ENCODE data around the gene DHX40. TPM values are rescaled to one million over a fixed set of nuclear protein-coding genes. Genes with fewer than 3 reads are reported as not detected.

Gene DHX40
- polyA plus RNA-seq, 1 of the 3 experiments (the other 2 are of a cell fraction), result 33.8 TPM

DNA sequence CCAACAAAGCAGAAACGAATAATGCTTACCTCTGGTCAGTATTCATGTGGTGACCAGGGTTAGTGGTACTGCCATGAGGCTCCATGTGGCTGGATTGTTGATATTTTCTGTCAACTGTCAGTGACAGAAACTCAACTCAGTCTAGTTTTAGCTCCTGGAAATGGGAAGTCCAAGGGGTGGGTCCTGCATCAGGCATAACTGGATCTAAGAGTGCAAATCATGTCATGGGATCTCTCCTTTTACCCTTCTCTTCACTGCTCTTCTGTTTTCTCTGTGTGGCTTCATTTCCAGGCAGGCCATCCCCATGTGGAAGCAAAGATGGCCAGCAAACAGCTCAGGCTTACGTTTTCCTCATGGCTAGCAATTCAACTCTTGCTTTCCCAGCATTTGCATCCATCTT is 39.0 kb upstream of the DHX40 start:
- no peaks in the 10 kb centered on the region for H3K9me3 ChIP-seq
- H4K20me1 ChIP-seq (ENCODE audit: insufficient read depth), result no peaks in the 10 kb centered on the region
- H3K27me3 ChIP-seq (ENCODE audit: insufficient read depth), result no peaks in the 10 kb centered on the region
- no peak for TF ChIP-seq RAD21 (IDR thresholded peaks at IDR 0.05; ENCODE audit: low read length)
- TF ChIP-seq, protein P1, sequence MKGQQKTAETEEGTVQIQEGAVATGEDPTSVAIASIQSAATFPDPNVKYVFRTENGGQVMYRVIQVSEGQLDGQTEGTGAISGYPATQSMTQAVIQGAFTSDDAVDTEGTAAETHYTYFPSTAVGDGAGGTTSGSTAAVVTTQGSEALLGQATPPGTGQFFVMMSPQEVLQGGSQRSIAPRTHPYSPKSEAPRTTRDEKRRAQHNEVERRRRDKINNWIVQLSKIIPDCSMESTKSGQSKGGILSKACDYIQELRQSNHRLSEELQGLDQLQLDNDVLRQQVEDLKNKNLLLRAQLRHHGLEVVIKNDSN (IDR thresholded peaks at IDR 0.05; ENCODE audit: borderline replicate concordance, low read depth), result no peak
- no peak for TF ChIP-seq EP300 (IDR thresholded peaks at IDR 0.05; ENCODE audit: borderline replicate concordance in 1 of 2, low read depth in 1 of 2, low read length in 1 of 2)
- no peak for TF ChIP-seq MEF2A (IDR thresholded peaks at IDR 0.05; ENCODE audit: borderline replicate concordance, low read depth)
- TF ChIP-seq GABPA (IDR thresholded peaks at IDR 0.05; ENCODE audit: low read depth), result no peak
- TF ChIP-seq, protein P2, sequence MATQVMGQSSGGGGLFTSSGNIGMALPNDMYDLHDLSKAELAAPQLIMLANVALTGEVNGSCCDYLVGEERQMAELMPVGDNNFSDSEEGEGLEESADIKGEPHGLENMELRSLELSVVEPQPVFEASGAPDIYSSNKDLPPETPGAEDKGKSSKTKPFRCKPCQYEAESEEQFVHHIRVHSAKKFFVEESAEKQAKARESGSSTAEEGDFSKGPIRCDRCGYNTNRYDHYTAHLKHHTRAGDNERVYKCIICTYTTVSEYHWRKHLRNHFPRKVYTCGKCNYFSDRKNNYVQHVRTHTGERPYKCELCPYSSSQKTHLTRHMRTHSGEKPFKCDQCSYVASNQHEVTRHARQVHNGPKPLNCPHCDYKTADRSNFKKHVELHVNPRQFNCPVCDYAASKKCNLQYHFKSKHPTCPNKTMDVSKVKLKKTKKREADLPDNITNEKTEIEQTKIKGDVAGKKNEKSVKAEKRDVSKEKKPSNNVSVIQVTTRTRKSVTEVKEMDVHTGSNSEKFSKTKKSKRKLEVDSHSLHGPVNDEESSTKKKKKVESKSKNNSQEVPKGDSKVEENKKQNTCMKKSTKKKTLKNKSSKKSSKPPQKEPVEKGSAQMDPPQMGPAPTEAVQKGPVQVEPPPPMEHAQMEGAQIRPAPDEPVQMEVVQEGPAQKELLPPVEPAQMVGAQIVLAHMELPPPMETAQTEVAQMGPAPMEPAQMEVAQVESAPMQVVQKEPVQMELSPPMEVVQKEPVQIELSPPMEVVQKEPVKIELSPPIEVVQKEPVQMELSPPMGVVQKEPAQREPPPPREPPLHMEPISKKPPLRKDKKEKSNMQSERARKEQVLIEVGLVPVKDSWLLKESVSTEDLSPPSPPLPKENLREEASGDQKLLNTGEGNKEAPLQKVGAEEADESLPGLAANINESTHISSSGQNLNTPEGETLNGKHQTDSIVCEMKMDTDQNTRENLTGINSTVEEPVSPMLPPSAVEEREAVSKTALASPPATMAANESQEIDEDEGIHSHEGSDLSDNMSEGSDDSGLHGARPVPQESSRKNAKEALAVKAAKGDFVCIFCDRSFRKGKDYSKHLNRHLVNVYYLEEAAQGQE (IDR thresholded peaks at IDR 0.05; ENCODE audit: low read depth, low read length), result no peak
- TF ChIP-seq JUND (IDR thresholded peaks at IDR 0.05), result no peak
- TF ChIP-seq TAF1 (IDR thresholded peaks at IDR 0.05; ENCODE audit: borderline replicate concordance, low read depth, low read length), result no peak
- no peak for TF ChIP-seq FOXM1 (IDR thresholded peaks at IDR 0.05; ENCODE audit: low read depth)
- TF ChIP-seq FOXJ3 (CRISPR knock-in tag; IDR thresholded peaks at IDR 0.05), result no peak
- TF ChIP-seq SIN3A (IDR thresholded peaks at IDR 0.05; ENCODE audit: borderline replicate concordance, low read depth, low read length), result no peak
- TF ChIP-seq EZH2phosphoT487 (IDR thresholded peaks at IDR 0.05; ENCODE audit: borderline replicate concordance, low read depth), result no peak
- TF ChIP-seq NRF1 (IDR thresholded peaks at IDR 0.05; ENCODE audit: low read depth, low read length), result no peak
- TF ChIP-seq TEAD4 (IDR thresholded peaks at IDR 0.05; ENCODE audit: borderline replicate concordance, insufficient read depth), result no peak
- no peak for TF ChIP-seq FOSL2 (IDR thresholded peaks at IDR 0.05; ENCODE audit: borderline replicate concordance, low read depth)
- no peaks in the 10 kb centered on the region for H3K36me3 ChIP-seq (replicated peaks in 1 of 2; ENCODE audit: control insufficient read depth in 1 of 2, insufficient read depth in 2 of 2, low read length in 1 of 2)
- no peaks in the 10 kb centered on the region for H3F3A ChIP-seq (replicated peaks; ENCODE audit: insufficient read depth)
- no peak overlapping the region for H2AFZ ChIP-seq (ENCODE audit: low read depth)
- no peak for DNase-seq
- H3K4me1 ChIP-seq (ENCODE audit: control insufficient read depth in 1 of 2, insufficient read depth in 2 of 2, low read depth in 1 of 2, low read length in 1 of 2), result peaks cover 0 to 3% of the 10 kb centered on the region in 2 experiments; a peak in 2 of 4 replicates
- no peak overlapping the region for H3K9ac ChIP-seq
- H3K9me2 ChIP-seq, result no peaks in the 10 kb centered on the region
- POLR2A ChIA-PET, result no interaction called here
- H3K79me2 ChIP-seq (ENCODE audit: insufficient read depth), result no peaks in the 10 kb centered on the region
- WGBS (ENCODE audit: low lambda C conversion rate), result 51% methylated on average over 2 of the region's 2 CpGs
- H3K27ac ChIP-seq (ENCODE audit: low read depth in 2 of 2, low read length in 1 of 2), result no peak overlapping the region
- H3K4me2 ChIP-seq, result no peak overlapping the region
- CTCF ChIA-PET, result interaction anchor here (1.2 to 2.3 kb wide), 3 partner anchors 9 to 40 kb away, joined by 3 to 10 read pairs (median 6); no protein-coding TSS in a partner anchor
- H3K4me3 ChIP-seq (ENCODE audit: low read depth in 2 of 2, low read length in 1 of 2), result no peak overlapping the region

All from SK-N-SH (cell line).